IPS DF 4.7 (cell line): Measurements from ENCODE around the gene YPEL1.

Experiments
- DNase-seq: peaks from one replicate; pipeline ENCODE4 v3.0.0-alpha.2; 2013; ENCODE audit warnings: low spot score; ENCODE audit errors: extremely low read depth

The YPEL1 gene

GRCh38 chr22:21657360-21658032 lies 78.1 kb downstream of the YPEL1 start:
- DNase-seq, result no peak

- no peak for DNase-seq
Observed at GRCh38 chr22:21657020-21657359, 78.6 kb downstream of the YPEL1 start.

GRCh38 chr22:21652547-21653545 lies 82.7 kb downstream of the YPEL1 start:
- no peak for DNase-seq

- no peak for DNase-seq
Observed at GRCh38 chr22:21652010-21652546, 83.5 kb downstream of the YPEL1 start.

- DNase-seq, result no peak
Observed at GRCh38 chr22:21651521-21652009, 84.0 kb downstream of the YPEL1 start.

GRCh38 chr22:21650823-21651520 lies 84.6 kb downstream of the YPEL1 start:
- DNase-seq, result no peak

- DNase-seq, result no peak
Observed at GRCh38 chr22:21650280-21650679, 85.3 kb downstream of the YPEL1 start.
